Posterior cingulate gyrus (tissue), 11 donors: Measurements from ENCODE around the gene CD19.
"Not testable (repeated sequence)": the region's sequence is repeated elsewhere in the genome, so short reads cannot be mapped to it uniquely, and the experiment has no call there.

ENCODE experiments used
- DNase-seq, 10 donors: peaks; one replicate each; pipeline versions ENCODE4 v3.0.0 to v3.0.0-alpha.2; 2020 to 2021; ENCODE audit warnings: mixed read lengths in 3 of 10
- intact Hi-C: fragments of 100-400 bp; cut with DNase I; formaldehyde crosslinking; loops from one replicate; pipeline ENCODE4 v1.15.1; 2023

The CD19 gene

DNA sequence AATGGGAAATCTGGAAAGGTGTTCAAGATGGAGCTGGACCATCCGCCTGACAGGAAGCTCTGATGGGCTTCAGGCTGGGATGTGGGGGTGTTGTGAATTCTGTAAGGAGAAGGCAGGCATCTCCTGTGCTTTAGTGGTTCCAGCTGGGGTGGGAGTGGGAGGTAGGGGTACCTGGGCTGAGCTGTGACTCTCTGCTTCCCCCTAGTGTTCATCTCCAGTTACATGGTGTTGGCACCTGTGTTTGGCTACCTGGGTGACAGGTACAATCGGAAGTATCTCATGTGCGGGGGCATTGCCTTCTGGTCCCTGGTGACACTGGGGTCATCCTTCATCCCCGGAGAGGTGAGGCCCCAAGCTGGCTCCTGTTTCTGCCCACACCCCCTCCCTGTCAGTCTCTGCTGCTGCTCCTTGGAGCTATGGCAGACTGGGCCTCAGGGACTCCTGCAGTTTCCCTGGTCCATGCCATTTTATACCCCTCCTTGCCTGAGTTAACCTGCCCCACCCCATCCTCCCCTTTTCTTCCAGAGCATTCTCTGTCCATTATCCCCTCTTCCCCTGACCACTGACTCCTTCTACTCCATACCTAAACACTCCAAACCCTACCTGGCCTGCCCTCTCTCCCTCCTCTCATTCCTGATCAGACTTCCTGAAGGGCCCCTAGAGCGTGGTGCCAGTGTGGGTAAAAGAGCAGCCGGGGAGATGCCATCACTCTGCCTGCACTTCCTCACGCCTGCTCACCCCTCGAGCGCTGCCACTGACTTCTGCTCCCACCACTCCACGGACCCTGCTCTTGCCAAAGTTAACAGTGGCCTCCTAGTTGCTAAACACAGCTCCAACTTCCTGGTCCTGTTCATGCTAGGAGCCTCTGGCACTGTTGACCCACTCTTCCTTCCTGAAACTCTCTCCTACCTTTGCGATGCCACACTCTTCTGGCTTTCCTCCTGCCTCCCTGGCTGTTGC, 46.2 kb downstream of the CD19 start:
- intact Hi-C loops: no loop called here
- DNase-seq: no peak

DNA sequence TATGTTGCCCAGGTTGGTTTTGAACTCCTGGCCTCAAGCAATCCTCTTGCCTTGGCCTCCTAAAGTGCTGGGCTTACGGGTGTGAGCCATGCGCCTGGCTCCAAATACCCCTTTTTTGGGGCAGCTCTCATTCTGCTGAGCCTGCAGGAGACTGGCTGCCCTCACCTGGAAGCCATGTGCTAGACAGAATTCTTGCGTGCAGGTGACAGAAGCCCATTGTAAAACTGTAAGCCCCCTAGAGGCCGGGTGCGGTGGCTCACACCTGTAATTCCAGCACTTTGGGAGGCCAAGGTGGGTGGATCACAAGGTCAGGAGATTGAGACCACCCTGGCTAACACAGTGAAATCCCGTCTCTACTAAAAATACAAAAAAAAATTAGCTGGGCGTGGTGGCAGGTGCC, 48.6 kb downstream of the CD19 start:
- DNase-seq: peak in 1 of 10 donors; percentile 59
- intact Hi-C loops: not testable (repeated sequence)

DNA sequence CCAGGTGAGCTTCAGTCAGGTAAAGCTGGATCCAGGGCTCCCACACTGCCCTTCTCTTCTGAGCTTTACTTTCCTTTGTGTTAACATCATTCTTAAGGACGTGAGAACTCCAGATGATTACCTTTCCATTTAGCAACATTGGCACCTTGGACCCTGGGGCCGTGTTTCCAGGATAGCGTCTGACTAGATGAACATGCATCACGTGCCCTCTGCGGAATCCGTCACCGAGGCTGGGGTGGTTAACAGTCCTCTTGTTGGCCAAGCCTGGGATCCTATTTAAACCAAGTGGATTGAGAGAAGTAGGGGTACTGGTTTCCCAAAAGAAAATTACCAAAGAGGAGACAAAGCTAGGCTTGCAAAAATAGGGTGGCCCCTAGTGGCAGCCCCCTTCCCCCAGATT, 49.2 kb downstream of the CD19 start:
- peak in 1 of 10 donors; percentile 63 for DNase-seq
- intact Hi-C loops: no loop called here

DNA sequence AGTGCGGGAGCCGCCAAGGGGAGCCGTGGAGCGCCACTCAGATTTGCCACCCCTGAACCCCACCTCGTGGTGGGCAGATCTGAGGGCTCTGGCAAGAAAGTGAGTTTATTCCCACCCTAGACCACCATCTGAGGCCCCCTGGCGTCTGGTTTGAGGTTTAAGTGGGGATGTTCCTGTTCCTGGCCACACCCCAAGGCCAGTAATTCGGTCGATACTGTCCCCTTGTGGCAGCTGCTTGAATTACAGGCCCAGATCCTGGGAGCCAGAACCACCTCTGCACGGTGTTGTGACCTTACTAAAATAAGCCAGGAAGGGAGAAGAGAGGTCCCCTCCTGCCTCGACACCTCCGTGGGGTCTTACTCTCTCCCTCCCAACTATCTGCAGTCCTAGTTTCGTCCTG, 49.7 kb downstream of the CD19 start:
- DNase-seq: peak in 1 of 10 donors; percentile 26
- intact Hi-C loops: no loop called here

DNA sequence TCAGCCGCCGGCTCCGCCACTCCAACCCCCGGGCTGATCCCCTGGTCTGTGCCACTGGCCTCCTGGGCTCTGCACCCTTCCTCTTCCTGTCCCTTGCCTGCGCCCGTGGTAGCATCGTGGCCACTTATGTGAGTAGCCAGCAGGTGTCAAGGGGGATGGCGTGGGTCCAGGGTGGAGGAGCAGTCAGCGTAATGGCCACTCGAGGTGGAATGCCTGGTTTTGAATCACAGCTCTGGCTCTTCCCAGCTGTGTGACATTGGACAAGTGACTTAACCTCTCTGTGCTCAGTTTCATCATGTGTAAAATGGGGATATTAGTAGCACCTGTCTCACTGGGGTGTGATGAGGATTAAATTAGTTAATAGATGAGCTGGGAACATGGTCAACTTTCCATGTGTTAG, 50.6 kb downstream of the CD19 start:
- intact Hi-C loops: no loop called here

DNA sequence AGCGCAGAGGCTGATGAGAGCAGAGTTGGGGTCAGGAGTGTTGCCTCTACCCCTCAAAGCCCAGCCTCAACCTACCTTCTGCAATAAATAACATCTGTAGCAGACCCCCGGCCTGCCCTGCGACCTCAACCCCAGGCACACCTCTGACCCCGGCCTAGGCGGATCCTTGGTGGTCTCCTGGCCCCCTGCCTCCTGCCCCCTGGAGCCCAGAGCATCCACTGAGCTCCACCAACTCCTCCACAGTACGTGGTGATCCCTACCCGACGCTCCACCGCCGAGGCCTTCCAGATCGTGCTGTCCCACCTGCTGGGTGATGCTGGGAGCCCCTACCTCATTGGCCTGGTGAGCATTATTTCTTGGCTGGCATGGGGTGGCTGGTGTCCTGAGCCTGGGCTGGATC, 51.2 kb downstream of the CD19 start:
- peak in 1 of 10 donors; percentile 37 for DNase-seq
- intact Hi-C loops: no loop called here

More for the DNA sequence above, 50.6 kb downstream of the CD19 start:
- DNase-seq: peak in 1 of 10 donors; percentile 61

DNA sequence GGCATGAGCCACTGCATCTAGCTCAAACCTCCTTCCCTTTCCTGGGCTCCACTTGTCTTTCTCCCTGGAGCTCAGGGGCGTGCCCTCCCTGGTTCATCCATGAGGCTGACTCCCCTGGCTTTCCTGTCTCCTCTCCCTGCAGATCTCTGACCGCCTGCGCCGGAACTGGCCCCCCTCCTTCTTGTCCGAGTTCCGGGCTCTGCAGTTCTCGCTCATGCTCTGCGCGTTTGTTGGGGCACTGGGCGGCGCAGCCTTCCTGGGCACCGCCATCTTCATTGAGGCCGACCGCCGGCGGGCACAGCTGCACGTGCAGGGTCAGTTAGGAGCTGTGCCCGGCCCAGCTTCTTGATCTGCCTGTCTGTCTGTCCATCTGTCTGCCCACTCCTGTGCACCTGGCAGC, 51.9 kb downstream of the CD19 start:
- DNase-seq: peak in 1 of 10 donors; percentile 64
- intact Hi-C loops: no loop called here

DNA sequence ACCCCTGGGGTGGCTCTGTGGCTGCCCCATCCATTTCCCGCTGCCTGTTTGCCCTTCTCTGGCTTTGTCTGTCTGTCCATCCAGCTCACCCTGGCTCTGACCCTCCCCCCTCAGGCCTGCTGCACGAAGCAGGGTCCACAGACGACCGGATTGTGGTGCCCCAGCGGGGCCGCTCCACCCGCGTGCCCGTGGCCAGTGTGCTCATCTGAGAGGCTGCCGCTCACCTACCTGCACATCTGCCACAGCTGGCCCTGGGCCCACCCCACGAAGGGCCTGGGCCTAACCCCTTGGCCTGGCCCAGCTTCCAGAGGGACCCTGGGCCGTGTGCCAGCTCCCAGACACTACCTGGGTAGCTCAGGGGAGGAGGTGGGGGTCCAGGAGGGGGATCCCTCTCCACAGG, 52.3 kb downstream of the CD19 start:
- intact Hi-C loops: no loop called here

DNA sequence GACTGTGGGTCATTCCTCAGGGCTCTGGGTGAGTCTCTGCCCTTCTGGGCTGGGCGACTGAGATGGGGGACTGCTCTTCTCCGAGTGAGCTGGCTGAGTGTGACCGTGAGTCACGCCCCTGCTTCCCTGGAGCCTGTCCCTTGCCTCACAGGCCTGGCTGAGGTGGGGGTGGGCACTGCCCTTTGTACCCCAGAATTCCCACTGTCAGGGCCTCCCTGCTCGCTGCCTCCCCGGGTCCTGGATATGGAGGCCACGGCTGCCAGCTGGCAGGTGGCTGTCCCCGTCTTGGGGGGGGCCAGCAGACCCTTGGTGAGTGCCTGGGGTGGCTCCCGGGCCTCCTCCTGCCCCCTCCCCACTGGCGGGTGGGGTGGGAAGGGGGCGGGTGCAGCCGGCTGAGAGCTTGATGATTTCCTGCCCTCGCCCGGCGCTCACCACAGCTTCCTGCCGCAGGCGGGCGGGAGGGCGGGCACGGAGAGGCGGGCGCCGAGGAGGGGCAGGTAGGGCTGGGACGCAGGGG, 52.9 kb downstream of the CD19 start, which contains the start of gene LAT:
Gene LAT, plus strand, starts transcription at position 434 of the 517 bp plus-strand sequence. CDS start 366 bp downstream, outside the sequence.
- intact Hi-C loops: no loop called here
- DNase-seq: peak in 1 of 10 donors; percentile 46

More for the DNA sequence above, 52.3 kb downstream of the CD19 start:
- peak in 1 of 10 donors; percentile 82 for DNase-seq

DNA sequence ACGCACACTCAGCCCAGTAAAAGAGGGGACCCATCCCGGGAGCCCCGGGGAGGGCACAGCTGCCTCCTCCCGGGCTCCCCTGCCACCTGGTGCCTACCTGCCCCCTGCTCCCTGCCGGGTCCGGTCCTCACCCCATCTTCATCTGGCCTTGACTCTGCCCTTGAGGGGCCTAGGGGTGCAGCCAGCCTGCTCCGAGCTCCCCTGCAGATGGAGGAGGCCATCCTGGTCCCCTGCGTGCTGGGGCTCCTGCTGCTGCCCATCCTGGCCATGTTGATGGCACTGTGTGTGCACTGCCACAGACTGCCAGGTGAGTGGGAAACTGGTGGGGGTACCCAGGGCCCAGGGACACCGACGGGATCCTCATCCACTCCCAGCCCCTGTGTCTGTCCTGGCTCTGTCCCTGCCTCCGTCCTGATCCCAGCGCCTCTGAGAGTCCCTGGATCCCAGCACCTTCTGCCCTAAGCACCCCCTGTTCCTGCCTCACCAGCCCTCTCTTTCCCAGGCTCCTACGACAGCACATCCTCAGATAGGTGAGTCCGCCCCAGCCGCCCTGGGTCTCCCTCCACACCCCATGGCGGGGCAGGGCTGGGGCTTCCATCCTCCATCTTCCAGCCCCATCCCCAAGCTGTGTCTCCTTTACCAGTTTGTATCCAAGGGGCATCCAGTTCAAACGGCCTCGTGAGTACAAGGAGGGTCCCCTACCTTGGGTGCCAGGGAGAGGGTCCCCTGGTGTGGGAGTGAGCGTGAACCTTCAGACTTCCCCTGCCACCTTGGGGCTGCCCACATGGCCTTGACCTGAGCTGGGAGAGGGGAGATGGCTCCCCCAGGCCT, 53.7 kb downstream of the CD19 start:
- intact Hi-C loops: no loop called here
- peak in 2 of 10 donors; percentile 55 to 63 for DNase-seq

DNA sequence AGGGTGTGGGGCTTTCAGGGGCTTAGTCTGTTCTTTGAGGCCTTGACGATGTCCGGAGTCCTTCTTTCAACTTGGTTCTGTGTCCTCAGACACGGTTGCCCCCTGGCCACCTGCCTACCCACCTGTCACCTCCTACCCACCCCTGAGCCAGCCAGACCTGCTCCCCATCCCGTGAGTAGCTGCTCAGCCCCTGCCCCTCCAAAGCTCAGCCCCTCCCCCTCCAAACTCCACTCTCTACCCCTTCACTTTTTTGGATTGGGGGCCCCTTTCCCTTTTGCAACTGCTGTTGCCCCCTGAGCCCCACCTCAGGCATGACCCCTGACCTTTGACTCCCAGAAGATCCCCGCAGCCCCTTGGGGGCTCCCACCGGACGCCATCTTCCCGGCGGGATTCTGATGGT, 54.3 kb downstream of the CD19 start:
- no peak for DNase-seq

DNA sequence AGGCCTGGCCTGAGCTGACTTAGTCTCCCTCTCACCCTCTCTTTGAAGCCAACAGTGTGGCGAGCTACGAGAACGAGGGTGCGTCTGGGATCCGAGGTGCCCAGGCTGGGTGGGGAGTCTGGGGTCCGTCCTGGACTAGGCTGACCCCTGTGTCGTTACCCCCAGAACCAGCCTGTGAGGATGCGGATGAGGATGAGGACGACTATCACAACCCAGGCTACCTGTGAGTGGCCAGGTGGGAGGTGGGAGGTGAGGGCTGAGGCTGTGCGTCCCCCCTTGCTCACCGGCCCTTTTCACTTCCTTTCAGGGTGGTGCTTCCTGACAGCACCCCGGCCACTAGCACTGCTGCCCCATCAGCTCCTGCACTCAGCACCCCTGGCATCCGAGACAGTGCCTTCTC, 54.7 kb downstream of the CD19 start:
- peak in 2 of 10 donors; percentile 59 to 70 for DNase-seq
- intact Hi-C loops: no loop called here

More for the DNA sequence above, 54.3 kb downstream of the CD19 start:
- intact Hi-C loops: no loop called here

DNA sequence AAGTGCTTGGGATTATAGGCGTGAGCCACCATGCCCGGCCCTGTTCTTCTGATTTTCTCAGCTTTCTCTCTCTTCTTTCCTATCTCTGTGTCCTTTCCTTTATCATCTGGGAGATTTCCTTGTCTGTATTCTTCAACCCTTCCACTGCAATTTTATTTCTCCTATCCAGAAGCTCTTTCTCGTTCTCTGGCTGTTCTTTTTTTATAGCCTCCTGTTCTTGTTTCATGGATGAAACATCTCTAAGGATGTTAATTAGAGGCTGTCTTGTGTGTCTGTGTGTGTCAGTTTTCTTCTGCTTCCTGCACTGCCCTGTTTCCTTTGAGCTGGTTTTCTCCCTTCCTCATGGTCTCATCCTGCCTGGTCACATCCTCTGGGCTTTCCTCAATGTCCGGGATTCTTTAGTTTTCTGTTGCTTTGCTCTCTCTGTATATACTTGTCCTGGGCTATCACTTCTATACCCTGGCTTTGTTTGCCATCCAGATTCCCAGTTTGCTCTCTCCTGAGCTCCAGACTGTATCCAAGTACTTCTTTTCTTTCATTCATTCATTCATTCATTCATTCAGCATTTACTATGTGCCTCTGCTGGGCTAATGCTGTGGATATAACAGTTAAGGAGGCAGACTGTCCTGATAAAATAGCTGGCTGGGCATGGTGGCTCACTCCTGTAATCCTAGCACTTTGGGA, 55.5 kb downstream of the CD19 start:
- peak in 1 of 10 donors; percentile 8 for DNase-seq
- intact Hi-C loops: no loop called here
